ENCODE measurements around the gene KIAA1755. TPM values are rescaled to one million over a fixed set of nuclear protein-coding genes. Genes with fewer than 3 reads are reported as not detected.
A peak's percentile ranks its signal among the peaks of the same experiment; 100 is the strongest.

KIAA1755 gene
- total and polyA plus RNA-seq, 9 of the 15 experiments (the other 6 are each of a cell fraction or from before 2014, with no cell fraction given), result not detected

GRCh38 chr20:38220587-38221118 lies 39.9 kb downstream of the KIAA1755 start:
- H3K9me1 ChIP-seq (ENCODE audit: control insufficient read depth, insufficient read depth, low read length), result no peaks in the 10 kb centered on the region
- 23% methylated on average over 11 of the region's 11 CpGs for WGBS (ENCODE audit: insufficient coverage, low coverage, missing lambda C conversion rate)
- ChIA-PET CTCF (ENCODE audit: low intra/inter-chr PET ratio) (interaction anchor here (0.9 to 4.7 kb wide), 5 partner anchors 48 to 657 kb away, joined by 3 to 53 read pairs (median 8); no protein-coding TSS in a partner anchor), POLR2A (interaction anchor here (0.6 to 0.9 kb wide), 6 partner anchors 11 to 798 kb away, joined by 3 to 6 read pairs (median 3); no protein-coding TSS in a partner anchor)
- no peak overlapping the region for H3K4me2 ChIP-seq (ENCODE audit: insufficient read depth, low read length)
- no peak for ATAC-seq
- H3K36me3 ChIP-seq (ENCODE audit: control insufficient read depth, insufficient read depth, low read length), result no peaks in the 10 kb centered on the region
- H3K4me1 ChIP-seq (replicated peaks in 1 of 2; ENCODE audit: control insufficient read depth in 2 of 2, insufficient read depth in 2 of 2, low read length in 2 of 2), result peaks cover 0 to 17% of the 10 kb centered on the region in 2 experiments; a peak in 2 of 5 replicates
- no peak overlapping the region for H3K4me3 ChIP-seq
- BruUV-seq (replicated peaks), result no TSS peak
- no peak overlapping the region for H2AFZ ChIP-seq (ENCODE audit: low read depth, low read length)
- no peaks in the 10 kb centered on the region for H3K79me2 ChIP-seq (ENCODE audit: control insufficient read depth, insufficient read depth, low read length)
- H3K27ac ChIP-seq (ENCODE audit: extremely low read depth, low read depth, low read length), result no peak overlapping the region
- H3K9me3 ChIP-seq (replicated peaks; ENCODE audit: control insufficient read depth, insufficient read depth, low read depth, low read length), result no peaks in the 10 kb centered on the region
- intact Hi-C loops (cut with micrococcal nuclease), result loop anchor here (1.0 to 5.0 kb wide), 7 partner anchors 48 to 653 kb away; partner anchors contain the start of genes TGM2 and VSTM2L
- H3K9ac ChIP-seq (ENCODE audit: insufficient read depth in 1 of 2, low read depth in 2 of 2, low read length in 2 of 2), result no peak overlapping the region
- H4K20me1 ChIP-seq (replicated peaks; ENCODE audit: control insufficient read depth, insufficient read depth, low read length), result peaks cover 12% of the 10 kb centered on the region; the same call in 1 of the 2 replicates
- no peak for DNase-seq (ENCODE audit: extremely low read depth in 1 of 4, low spot score in 3 of 4)
- in situ Hi-C loops (cut with MboI), result no loop called here
- peak; percentile 52 for FAIRE-seq
- peaks cover 5 to 38% of the 10 kb centered on the region in 2 experiments; a peak in 3 of 5 replicates for H3K27me3 ChIP-seq (ENCODE audit: control insufficient read depth in 2 of 2, insufficient read depth in 2 of 2, low read length in 2 of 2)
- TF ChIP-seq TCF3 (CRISPR knock-in tag; IDR thresholded peaks at IDR 0.05) (no peak), POLR3G (IDR thresholded peaks at IDR 0.05; ENCODE audit: extremely low read depth, insufficient read length, insufficient replicate concordance) (no peak), ID3 (CRISPR knock-in tag; IDR thresholded peaks at IDR 0.05) (no peak), ID3 (tag; IDR thresholded peaks at IDR 0.05) (no peak), MITF (IDR thresholded peaks at IDR 0.05) (no peak), MTA2 (IDR thresholded peaks at IDR 0.05; ENCODE audit: low read depth) (no peak), HDAC2 (IDR thresholded peaks at IDR 0.05) (0 out of 2 replicates have a peak, but pooled peaks have one; percentile 19), BCOR (IDR thresholded peaks at IDR 0.05) (peak; percentile 82), ZNF274 (IDR thresholded peaks at IDR 0.05; ENCODE audit: borderline replicate concordance, low read depth, low read length) (no peak), ZNF586 (CRISPR knock-in tag; conservative IDR thresholded peaks at IDR 0.05) (no peak), KDM1A (IDR thresholded peaks at IDR 0.05) (peak in 1 of 2 experiments; percentile 45; a peak in 1 of 4 replicates), RBM25 (IDR thresholded peaks at IDR 0.05; ENCODE audit: low read depth, low read length, severe bottlenecking) (peak; percentile 74), ASH1L (IDR thresholded peaks at IDR 0.05; ENCODE audit: borderline replicate concordance, low read depth, partially characterized antibody) (no peak), ZFP1 (CRISPR knock-in tag; IDR thresholded peaks at IDR 0.05) (no peak), POLR2AphosphoS5 (IDR thresholded peaks at IDR 0.05; ENCODE audit: control insufficient read depth, insufficient read depth, low read depth, low read length) (no peak), ZNF717 (CRISPR knock-in tag; IDR thresholded peaks at IDR 0.05) (no peak), POLR2H (tag; IDR thresholded peaks at IDR 0.05; ENCODE audit: low read depth) (no peak), RUNX1 (IDR thresholded peaks at IDR 0.05; ENCODE audit: low read depth) (no peak), PTBP1 (IDR thresholded peaks at IDR 0.05; ENCODE audit: low read depth, low read length) (no peak), ADNP (tag; IDR thresholded peaks at IDR 0.05) (0 out of 2 replicates have a peak, but pooled peaks have one; percentile 24), SMARCA5 (IDR thresholded peaks at IDR 0.05) (0 out of 2 replicates have a peak, but pooled peaks have one; percentile 51), POLR2G (IDR thresholded peaks at IDR 0.05; ENCODE audit: low read depth, low read length) (no peak)

All from K562 (cell line).